GM12891 (cell line): ENCODE measurements around the gene EIPR1.

Experiments used
- POLR2A ChIP-seq: IDR thresholded peaks from 2 replicates; pipeline ENCODE4 v1.6.1; 2011; ENCODE audit warnings: low read depth, low read length, control low read depth
- TAF1 ChIP-seq: IDR thresholded peaks from 2 replicates; pipeline ENCODE4 v1.6.1; 2011; ENCODE audit warnings: low read depth, low read length, control low read depth

GRCh38 chr2:3248754-3249475 is 128.7 kb downstream of the EIPR1 start:
- TF ChIP-seq TAF1 (no peak), POLR2A (no peak)
